Neural cell (in vitro differentiated cells): Measurements from ENCODE around the gene CROCC2. TPM values are rescaled to one million over a fixed set of nuclear protein-coding genes. Genes with fewer than 3 reads are reported as not detected.

Source experiments
- H2AFZ ChIP-seq: fragments of 200-600, 300-800 bp; sonication (generic), shearing (Covaris generic); 2 replicates; pipeline ENCODE4 v1.6.0; 2014; ENCODE audit warnings: low read depth, mild to moderate bottlenecking, antibody characterized with exemption, low read length, moderate library complexity
- H3F3A ChIP-seq: fragments of 200-600 bp; shearing (Covaris generic); 2 replicates; pipeline ENCODE4 v1.6.1; 2016; ENCODE audit warnings: mild to moderate bottlenecking, moderate library complexity, mixed read lengths, antibody characterized with exemption, low read length; ENCODE audit not compliant: insufficient read depth, poor library complexity, severe bottlenecking
- H3K27ac ChIP-seq: fragments of 200-600, 300-800 bp; sonication (generic), shearing (Covaris generic); 2 replicates; pipeline ENCODE4 v1.5.1; 2014; ENCODE audit warnings: mild to moderate bottlenecking, low read length, moderate library complexity
- H3K27me3 ChIP-seq: fragments of 300-800, 200-600 bp; sonication (generic), shearing (Covaris generic); 2 replicates; pipeline ENCODE4 v1.6.0; 2014; ENCODE audit warnings: mild to moderate bottlenecking, low read depth, low read length, moderate library complexity; ENCODE audit not compliant: insufficient read depth
- H3K36me3 ChIP-seq: fragments of 300-800, 200-600 bp; sonication (generic), shearing (Covaris generic); 2 replicates; pipeline ENCODE4 v1.5.1; 2014; ENCODE audit warnings: mild to moderate bottlenecking, antibody characterized with exemption, low read length, moderate library complexity; ENCODE audit not compliant: insufficient read depth
- H3K4me2 ChIP-seq: fragments of 300-800, 200-600 bp; sonication (generic), shearing (Covaris generic); 2 replicates; pipeline ENCODE4 v1.6.0; 2014; ENCODE audit warnings: mild to moderate bottlenecking, low read length
- H3K4me3 ChIP-seq: fragments of 300-800, 200-600 bp; sonication (generic), shearing (Covaris generic); 2 replicates; pipeline ENCODE4 v1.5.1; 2014; ENCODE audit warnings: mild to moderate bottlenecking, low read length, moderate library complexity
- H3K79me2 ChIP-seq: fragments of 200-600 bp; shearing (Covaris generic); replicated peaks from 2 replicates; pipeline ENCODE4 v1.6.0; 2014; ENCODE audit warnings: mild to moderate bottlenecking, low read length, moderate library complexity; ENCODE audit not compliant: insufficient read depth
- H3K9ac ChIP-seq: fragments of 300-800, 200-600 bp; sonication (generic), shearing (Covaris generic); 2 replicates; pipeline ENCODE4 v1.6.1; 2016; ENCODE audit warnings: mild to moderate bottlenecking, low read length, mixed read lengths
- H3K9me2 ChIP-seq: fragments of 200-600 bp; shearing (Covaris generic); 2 replicates; pipeline ENCODE4 v1.6.1; 2016; ENCODE audit warnings: mild to moderate bottlenecking, low read length, mixed read lengths; ENCODE audit not compliant: insufficient read depth
- H3K9me3 ChIP-seq: fragments of 200-600, 300-800 bp; sonication (generic), shearing (Covaris generic); 2 replicates; pipeline ENCODE4 v1.6.1; 2016; ENCODE audit warnings: mild to moderate bottlenecking, mixed run types, low read length, moderate library complexity, mixed read lengths
- H4K20me1 ChIP-seq: fragments of 200-600 bp; shearing (Covaris generic); 2 replicates; pipeline ENCODE4 v1.6.1; 2016; ENCODE audit warnings: mild to moderate bottlenecking, mixed run types; ENCODE audit not compliant: insufficient read depth
- EP300 ChIP-seq: fragments of 450-650 bp; conservative IDR thresholded peaks from 2 replicates; pipeline ENCODE4 v1.6.1; 2014; ENCODE audit warnings: antibody characterized with exemption, mild to moderate bottlenecking, moderate library complexity; ENCODE audit not compliant: poor library complexity, severe bottlenecking
- EZH2 ChIP-seq: fragments of 200-600, 300-800 bp; shearing (Covaris generic), sonication (generic); IDR thresholded peaks from 2 replicates; pipeline ENCODE4 v1.6.1; 2014; ENCODE audit warnings: antibody characterized with exemption, low read length, borderline replicate concordance, mild to moderate bottlenecking; ENCODE audit not compliant: insufficient read depth, poor library complexity, severe bottlenecking
- MXI1 ChIP-seq: fragments of 450-650 bp; conservative IDR thresholded peaks from 2 replicates; pipeline ENCODE4 v1.6.1; 2014; ENCODE audit warnings: antibody characterized with exemption, mild to moderate bottlenecking; ENCODE audit not compliant: poor library complexity, severe bottlenecking
- POLR2AphosphoS5 ChIP-seq: IDR thresholded peaks from 2 replicates; pipeline ENCODE4 v1.6.1; 2012
- RAD21 ChIP-seq: fragments of 450-650 bp; conservative IDR thresholded peaks from 2 replicates; pipeline ENCODE4 v1.6.1; 2014; ENCODE audit warnings: antibody characterized with exemption, mild to moderate bottlenecking, moderate library complexity
- SMC3 ChIP-seq: fragments of 450-650 bp; conservative IDR thresholded peaks from 2 replicates; pipeline ENCODE4 v1.6.1; 2014; ENCODE audit warnings: antibody characterized with exemption, mild to moderate bottlenecking, moderate library complexity; ENCODE audit not compliant: poor library complexity
- TAF1 ChIP-seq: IDR thresholded peaks from 2 replicates; pipeline ENCODE4 v1.6.1; 2012; ENCODE audit warnings: low read depth
- polyA plus RNA-seq: library from polyadenylated mRNA; depleted of rRNA; stranded (reverse); fragments of >200 nt; gene quantifications from 2 replicates; pipeline ENCODE4 v1.2.3, GENCODE V29; 2014
- TF ChIP-seq, protein P1 (sequence below): fragments of 450-650 bp; IDR thresholded peaks from 2 replicates; pipeline ENCODE4 v1.5.1; 2014; ENCODE audit warnings: antibody characterized with exemption, mild to moderate bottlenecking, moderate library complexity; ENCODE audit not compliant: poor library complexity, severe bottlenecking
- TF ChIP-seq, protein P2 (sequence below): IDR thresholded peaks from 2 replicates; pipeline ENCODE4 v1.6.1; 2012; ENCODE audit warnings: borderline replicate concordance

CROCC2 gene
- polyA plus RNA-seq, 1 donor from 2014 or later: 0.09 TPM

DNA sequence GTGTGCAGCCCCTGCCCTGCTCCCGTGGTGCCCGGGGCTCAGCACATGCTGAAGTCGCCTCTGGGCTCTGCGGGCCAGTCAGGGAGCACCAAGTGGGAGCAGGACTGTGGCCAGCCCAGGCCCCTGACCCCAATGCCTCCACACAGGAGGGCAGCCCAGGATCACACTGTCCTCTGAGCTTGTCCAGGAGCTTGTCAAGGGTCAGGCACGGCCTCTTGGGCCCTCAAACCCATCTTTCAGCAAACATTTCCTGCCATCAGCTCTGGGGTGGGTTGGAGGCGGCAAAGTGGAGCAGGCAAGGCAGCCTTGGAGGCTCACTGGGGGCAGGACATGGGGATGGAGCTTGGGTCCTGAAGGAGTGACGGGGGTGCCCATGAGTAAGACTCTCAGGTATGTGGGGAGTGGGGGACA lies 102.6 kb downstream of the CROCC2 start:
- Histone ChIP-seq H3K9ac (no peak overlapping the region), H2AFZ (no peak overlapping the region), H3K36me3 (no peaks in the 10 kb centered on the region), H3F3A (no peaks in the 10 kb centered on the region), H3K27ac (no peak overlapping the region), H3K9me2 (no peaks in the 10 kb centered on the region), H3K9me3 (no peaks in the 10 kb centered on the region), H3K79me2 (no peaks in the 10 kb centered on the region), H4K20me1 (no peaks in the 10 kb centered on the region), H3K27me3 (no peaks in the 10 kb centered on the region), H3K4me3 (no peak overlapping the region), H3K4me2 (no peak overlapping the region)
- TF ChIP-seq, protein P1, sequence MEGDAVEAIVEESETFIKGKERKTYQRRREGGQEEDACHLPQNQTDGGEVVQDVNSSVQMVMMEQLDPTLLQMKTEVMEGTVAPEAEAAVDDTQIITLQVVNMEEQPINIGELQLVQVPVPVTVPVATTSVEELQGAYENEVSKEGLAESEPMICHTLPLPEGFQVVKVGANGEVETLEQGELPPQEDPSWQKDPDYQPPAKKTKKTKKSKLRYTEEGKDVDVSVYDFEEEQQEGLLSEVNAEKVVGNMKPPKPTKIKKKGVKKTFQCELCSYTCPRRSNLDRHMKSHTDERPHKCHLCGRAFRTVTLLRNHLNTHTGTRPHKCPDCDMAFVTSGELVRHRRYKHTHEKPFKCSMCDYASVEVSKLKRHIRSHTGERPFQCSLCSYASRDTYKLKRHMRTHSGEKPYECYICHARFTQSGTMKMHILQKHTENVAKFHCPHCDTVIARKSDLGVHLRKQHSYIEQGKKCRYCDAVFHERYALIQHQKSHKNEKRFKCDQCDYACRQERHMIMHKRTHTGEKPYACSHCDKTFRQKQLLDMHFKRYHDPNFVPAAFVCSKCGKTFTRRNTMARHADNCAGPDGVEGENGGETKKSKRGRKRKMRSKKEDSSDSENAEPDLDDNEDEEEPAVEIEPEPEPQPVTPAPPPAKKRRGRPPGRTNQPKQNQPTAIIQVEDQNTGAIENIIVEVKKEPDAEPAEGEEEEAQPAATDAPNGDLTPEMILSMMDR: no peak
- no peak for TF ChIP-seq EZH2
- no peak for TF ChIP-seq EP300
- TF ChIP-seq POLR2AphosphoS5: no peak
- TF ChIP-seq SMC3: no peak

DNA sequence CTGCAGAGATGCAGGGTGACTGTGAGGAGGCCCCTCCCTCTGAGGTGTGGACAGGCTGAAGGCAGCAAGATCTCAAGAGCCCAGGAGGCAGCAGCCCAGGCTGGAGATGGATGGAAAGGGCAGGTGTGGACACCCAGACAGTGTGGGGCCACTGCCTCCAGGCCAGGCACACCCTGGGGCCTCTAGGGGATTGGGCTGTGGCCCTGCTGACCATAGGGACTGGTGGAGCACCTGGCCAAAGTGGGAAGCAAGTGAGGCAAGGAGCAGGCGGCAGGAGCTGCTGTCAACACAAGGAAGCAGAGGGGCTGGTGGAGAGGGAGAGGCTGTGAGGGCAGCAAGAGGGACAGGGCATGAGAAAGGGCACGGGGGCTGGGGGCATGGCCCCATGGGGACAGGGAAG lies 103.1 kb downstream of the CROCC2 start:
- Histone ChIP-seq H3K9me2 (no peaks in the 10 kb centered on the region), H3K4me2 (no peak overlapping the region), H4K20me1 (no peaks in the 10 kb centered on the region), H3K36me3 (no peaks in the 10 kb centered on the region), H3K27me3 (no peaks in the 10 kb centered on the region), H3F3A (no peaks in the 10 kb centered on the region), H3K79me2 (no peaks in the 10 kb centered on the region), H3K4me3 (no peak overlapping the region), H3K9me3 (no peaks in the 10 kb centered on the region), H2AFZ (no peak overlapping the region), H3K27ac (no peak overlapping the region), H3K9ac (no peak overlapping the region)
- TF ChIP-seq POLR2AphosphoS5: no peak
- no peak for TF ChIP-seq SMC3
- TF ChIP-seq MXI1: no peak
- TF ChIP-seq, protein P2, sequence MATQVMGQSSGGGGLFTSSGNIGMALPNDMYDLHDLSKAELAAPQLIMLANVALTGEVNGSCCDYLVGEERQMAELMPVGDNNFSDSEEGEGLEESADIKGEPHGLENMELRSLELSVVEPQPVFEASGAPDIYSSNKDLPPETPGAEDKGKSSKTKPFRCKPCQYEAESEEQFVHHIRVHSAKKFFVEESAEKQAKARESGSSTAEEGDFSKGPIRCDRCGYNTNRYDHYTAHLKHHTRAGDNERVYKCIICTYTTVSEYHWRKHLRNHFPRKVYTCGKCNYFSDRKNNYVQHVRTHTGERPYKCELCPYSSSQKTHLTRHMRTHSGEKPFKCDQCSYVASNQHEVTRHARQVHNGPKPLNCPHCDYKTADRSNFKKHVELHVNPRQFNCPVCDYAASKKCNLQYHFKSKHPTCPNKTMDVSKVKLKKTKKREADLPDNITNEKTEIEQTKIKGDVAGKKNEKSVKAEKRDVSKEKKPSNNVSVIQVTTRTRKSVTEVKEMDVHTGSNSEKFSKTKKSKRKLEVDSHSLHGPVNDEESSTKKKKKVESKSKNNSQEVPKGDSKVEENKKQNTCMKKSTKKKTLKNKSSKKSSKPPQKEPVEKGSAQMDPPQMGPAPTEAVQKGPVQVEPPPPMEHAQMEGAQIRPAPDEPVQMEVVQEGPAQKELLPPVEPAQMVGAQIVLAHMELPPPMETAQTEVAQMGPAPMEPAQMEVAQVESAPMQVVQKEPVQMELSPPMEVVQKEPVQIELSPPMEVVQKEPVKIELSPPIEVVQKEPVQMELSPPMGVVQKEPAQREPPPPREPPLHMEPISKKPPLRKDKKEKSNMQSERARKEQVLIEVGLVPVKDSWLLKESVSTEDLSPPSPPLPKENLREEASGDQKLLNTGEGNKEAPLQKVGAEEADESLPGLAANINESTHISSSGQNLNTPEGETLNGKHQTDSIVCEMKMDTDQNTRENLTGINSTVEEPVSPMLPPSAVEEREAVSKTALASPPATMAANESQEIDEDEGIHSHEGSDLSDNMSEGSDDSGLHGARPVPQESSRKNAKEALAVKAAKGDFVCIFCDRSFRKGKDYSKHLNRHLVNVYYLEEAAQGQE: no peak
- TF ChIP-seq EZH2: no peak
- no peak for TF ChIP-seq EP300
- TF ChIP-seq TAF1: no peak
- no peak for TF ChIP-seq RAD21
- TF ChIP-seq, protein P1: no peak
